ENCODE measurements around the gene CCDC137. TPM values are rescaled to one million over a fixed set of nuclear protein-coding genes. Genes with fewer than 3 reads are reported as not detected.

CCDC137 gene
- total RNA-seq, 1 donor from 2014 or later: 41.3 TPM

GRCh38 chr17:81713004-81713555, 46.5 kb downstream of the CCDC137 start:
- ATAC-seq (ENCODE audit: low read depth): no peak
- H3K27ac Mint-ChIP-seq: no peak overlapping the region
- intact Hi-C loops (cut with micrococcal nuclease): loop anchor here (5.0 kb wide), 1 partner anchor 559 kb away; the partner anchor contains the start of gene CSNK1D
- H3K4me1 Mint-ChIP-seq: peaks cover 17% of the 10 kb centered on the region
- H3K36me3 Mint-ChIP-seq (ENCODE audit: low read depth): no peaks in the 10 kb centered on the region
- POLR2A ChIA-PET: interaction anchor here (0.9 to 1.3 kb wide), 2 partner anchors 10 to 14 kb away, joined by 3 read pairs; partner anchors contain the start of gene MRPL12
- no peaks in the 10 kb centered on the region for H3K27me3 Mint-ChIP-seq
- CTCF ChIA-PET: no interaction called here
- no peak for TF ChIP-seq CTCF (IDR thresholded peaks at IDR 0.05)
- DNase-seq: no peak
- H3K9me3 Mint-ChIP-seq: no peaks in the 10 kb centered on the region
- peak overlapping the region; percentile 84 for H3K4me3 Mint-ChIP-seq

DNA sequence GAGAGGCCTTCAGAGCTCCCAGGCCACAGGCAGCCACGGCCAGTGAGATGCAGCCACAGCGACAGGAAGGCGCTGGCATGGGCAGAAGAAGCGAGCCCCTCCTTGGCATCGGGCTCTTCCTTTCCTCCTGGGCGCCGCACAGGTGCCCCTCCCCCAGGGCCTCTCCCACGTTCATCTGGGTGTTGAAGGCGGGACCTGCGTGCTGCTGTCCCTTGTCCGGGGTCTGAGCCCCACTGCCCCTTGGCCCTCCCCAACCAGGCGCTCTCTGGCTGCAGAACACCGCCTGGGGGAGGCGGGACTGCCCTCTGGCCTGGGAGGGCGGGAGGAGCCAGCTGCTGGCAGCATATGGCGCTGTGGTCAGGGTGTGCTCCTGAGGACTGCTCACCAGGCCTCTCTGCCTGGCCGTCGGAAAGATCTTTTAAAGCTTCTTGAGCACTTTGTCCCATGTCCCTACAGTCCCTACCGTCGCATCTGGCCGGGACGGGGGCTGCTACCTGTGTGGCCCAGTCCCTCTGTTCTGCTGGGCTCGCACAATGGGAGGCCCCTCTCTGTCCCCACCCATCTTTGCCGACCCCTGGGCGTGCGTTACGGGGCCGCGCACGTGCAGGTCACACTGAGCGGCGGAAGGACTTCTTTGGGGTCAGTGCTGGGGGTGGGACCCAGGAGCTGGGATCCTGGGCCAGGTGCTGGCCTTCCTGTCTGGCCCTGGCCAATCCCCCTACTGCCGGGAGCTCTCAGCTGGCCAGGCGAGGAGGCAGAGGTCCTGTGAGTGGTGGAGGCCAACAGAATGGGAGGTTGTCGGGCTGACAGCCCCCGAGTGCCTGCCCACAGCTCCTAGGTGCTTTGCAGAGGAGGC, 47.2 kb downstream of the CCDC137 start:
- Mint-ChIP-seq H3K36me3 (ENCODE audit: low read depth) (no peaks in the 10 kb centered on the region), H3K27me3 (no peaks in the 10 kb centered on the region), H3K4me3 (no peak overlapping the region), H3K4me1 (peaks cover 17% of the 10 kb centered on the region), H3K9me3 (no peaks in the 10 kb centered on the region), H3K27ac (no peak overlapping the region)
- ATAC-seq (ENCODE audit: low read depth) (no peak), DNase-seq (no peak)
- CTCF ChIA-PET: no interaction called here
- no peak for TF ChIP-seq CTCF (IDR thresholded peaks at IDR 0.05)
- intact Hi-C loops (cut with micrococcal nuclease): loop anchor here (5.0 kb wide), 1 partner anchor 559 kb away; the partner anchor contains the start of gene CSNK1D
- POLR2A ChIA-PET: interaction anchor here (0.9 to 1.3 kb wide), 2 partner anchors 11 to 14 kb away, joined by 3 read pairs; partner anchors contain the start of gene MRPL12

GRCh38 chr17:81714412-81715106, 48.0 kb downstream of the CCDC137 start:
- POLR2A ChIA-PET: interaction anchor here (1.3 kb wide), 1 partner anchor 11 kb away, joined by 3 read pairs; the partner anchor contains the start of gene MRPL12
- H3K27ac Mint-ChIP-seq: no peak overlapping the region
- H3K4me1 Mint-ChIP-seq: peaks cover 17% of the 10 kb centered on the region

GRCh38 chr17:81715107-81715871, 48.8 kb downstream of the CCDC137 start:
- POLR2A ChIA-PET: no interaction called here
- no peak overlapping the region for H3K27ac Mint-ChIP-seq
- no peaks in the 10 kb centered on the region for H3K27me3 Mint-ChIP-seq
- H3K4me3 Mint-ChIP-seq: no peak overlapping the region
- intact Hi-C loops (cut with micrococcal nuclease): no loop called here
- peaks cover 17% of the 10 kb centered on the region for H3K4me1 Mint-ChIP-seq
- no peak for ATAC-seq (ENCODE audit: low read depth)
- no peaks in the 10 kb centered on the region for H3K36me3 Mint-ChIP-seq (ENCODE audit: low read depth)
- CTCF ChIA-PET: no interaction called here
- H3K9me3 Mint-ChIP-seq: no peaks in the 10 kb centered on the region
- no peak for DNase-seq
- TF ChIP-seq CTCF (IDR thresholded peaks at IDR 0.05): no peak

More at GRCh38 chr17:81714412-81715106, 48.0 kb downstream of the CCDC137 start:
- intact Hi-C loops (cut with micrococcal nuclease): loop anchor here (5.0 kb wide), 1 partner anchor 558 kb away; the partner anchor contains the start of gene CSNK1D
- DNase-seq: no peak
- TF ChIP-seq CTCF (IDR thresholded peaks at IDR 0.05): no peak
- no peak for ATAC-seq (ENCODE audit: low read depth)
- CTCF ChIA-PET: no interaction called here
- no peaks in the 10 kb centered on the region for H3K27me3 Mint-ChIP-seq
- H3K9me3 Mint-ChIP-seq: no peaks in the 10 kb centered on the region
- H3K4me3 Mint-ChIP-seq: no peak overlapping the region
- H3K36me3 Mint-ChIP-seq (ENCODE audit: low read depth): no peaks in the 10 kb centered on the region
